ENCODE results near the gene TPPP.
"Not testable (repeated sequence)": the region's sequence is repeated elsewhere in the genome, so short reads cannot be mapped to it uniquely, and the experiment has no call there.

TPPP gene

DNA sequence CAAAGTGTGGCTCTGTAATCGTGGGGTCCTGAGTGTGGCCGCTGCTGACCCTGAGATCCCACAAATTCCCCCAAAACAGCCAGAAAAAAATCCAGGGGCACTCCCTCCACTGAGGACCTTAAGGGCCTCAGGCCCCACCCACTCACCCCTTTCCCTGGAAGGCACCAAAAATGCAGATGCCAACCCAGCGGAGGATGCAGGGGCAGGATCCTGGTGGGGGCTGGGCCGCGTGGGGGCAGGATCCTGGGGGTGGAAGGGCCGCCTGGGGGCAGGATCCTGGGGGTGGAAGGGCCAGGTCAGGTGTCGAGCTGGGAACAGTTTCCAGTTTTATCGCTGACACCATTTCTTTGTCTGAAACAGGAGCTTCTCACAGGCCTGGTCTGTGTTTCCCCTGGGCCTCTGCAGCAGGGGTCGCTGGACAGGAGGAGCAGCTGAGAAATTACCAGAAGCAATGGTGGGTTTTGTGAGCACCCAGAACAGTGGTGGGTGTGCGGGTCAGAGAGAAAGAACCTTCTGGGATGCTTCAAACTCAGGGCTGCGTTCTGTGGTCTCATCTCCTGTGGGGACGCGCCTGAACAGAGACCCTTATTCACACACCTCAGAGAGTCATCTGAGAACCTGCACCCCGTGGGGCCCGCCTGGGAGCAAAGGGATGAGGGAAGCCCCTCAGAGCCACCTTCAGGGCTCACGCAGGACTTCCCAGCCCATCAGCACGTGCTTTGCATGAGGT lies 13.8 kb downstream of the TPPP start:
- DNase-seq (ENCODE audit: extremely low read depth in 1 of 2, low read depth in 1 of 2), result not testable (repeated sequence)

- DNase-seq (ENCODE audit: extremely low read depth in 1 of 2, low read depth in 1 of 2), result not testable (repeated sequence)
Observed at GRCh38 chr5:678521-678920, 14.6 kb downstream of the TPPP start.

GRCh38 chr5:677131-678101 lies 15.7 kb downstream of the TPPP start:
- DNase-seq (ENCODE audit: extremely low read depth in 1 of 2, low read depth in 1 of 2), result no peak

GRCh38 chr5:676699-677076 lies 16.5 kb downstream of the TPPP start:
- no peak for DNase-seq (ENCODE audit: extremely low read depth in 1 of 2, low read depth in 1 of 2)

GRCh38 chr5:675871-676698 lies 17.1 kb downstream of the TPPP start:
- no peak for DNase-seq (ENCODE audit: extremely low read depth in 1 of 2, low read depth in 1 of 2)

DNA sequence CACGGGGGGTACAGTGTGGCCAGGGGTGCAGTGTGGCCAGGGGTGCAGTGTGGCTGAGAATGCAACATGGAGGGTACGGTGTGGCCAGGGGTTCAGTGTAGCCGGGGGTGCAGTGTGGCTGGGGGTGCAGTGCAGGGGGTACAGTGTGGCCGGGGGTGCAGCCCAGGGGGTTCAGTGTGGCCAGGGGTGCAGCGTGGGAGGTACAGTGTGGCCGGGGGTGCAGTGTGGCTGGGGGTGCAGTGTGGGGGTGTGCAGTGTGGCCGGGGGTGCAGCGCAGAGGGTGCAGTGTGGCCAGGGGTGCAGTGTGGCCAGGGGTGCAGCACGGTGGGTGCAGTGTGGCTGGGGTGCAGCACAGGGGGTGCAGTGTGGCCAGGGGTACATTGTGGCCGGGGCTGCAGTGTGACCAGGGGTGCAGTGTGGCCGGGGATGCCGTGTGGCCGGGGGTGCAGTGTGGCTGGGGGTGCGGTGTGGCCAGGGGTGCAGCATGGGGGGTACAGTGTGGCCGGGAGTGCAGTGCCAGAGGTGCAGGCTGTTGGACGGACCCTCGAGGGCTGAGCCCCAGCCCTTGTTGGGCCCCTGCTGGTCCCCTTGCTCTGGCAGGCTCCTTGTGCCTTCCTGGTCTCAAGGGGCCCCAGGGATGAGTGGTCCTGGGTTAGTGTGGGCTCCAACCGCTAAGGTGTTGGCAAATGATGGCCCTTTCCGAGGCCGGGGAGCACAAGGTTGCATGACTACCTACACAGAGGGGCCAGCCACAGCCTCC lies 17.9 kb downstream of the TPPP start:
- no peak for DNase-seq (ENCODE audit: extremely low read depth in 1 of 2, low read depth in 1 of 2)

GRCh38 chr5:674630-675011 lies 18.5 kb downstream of the TPPP start:
- no peak for DNase-seq (ENCODE audit: extremely low read depth in 1 of 2, low read depth in 1 of 2)

GRCh38 chr5:673831-674629 lies 19.1 kb downstream of the TPPP start:
- no peak for DNase-seq (ENCODE audit: extremely low read depth in 1 of 2, low read depth in 1 of 2)

DNA sequence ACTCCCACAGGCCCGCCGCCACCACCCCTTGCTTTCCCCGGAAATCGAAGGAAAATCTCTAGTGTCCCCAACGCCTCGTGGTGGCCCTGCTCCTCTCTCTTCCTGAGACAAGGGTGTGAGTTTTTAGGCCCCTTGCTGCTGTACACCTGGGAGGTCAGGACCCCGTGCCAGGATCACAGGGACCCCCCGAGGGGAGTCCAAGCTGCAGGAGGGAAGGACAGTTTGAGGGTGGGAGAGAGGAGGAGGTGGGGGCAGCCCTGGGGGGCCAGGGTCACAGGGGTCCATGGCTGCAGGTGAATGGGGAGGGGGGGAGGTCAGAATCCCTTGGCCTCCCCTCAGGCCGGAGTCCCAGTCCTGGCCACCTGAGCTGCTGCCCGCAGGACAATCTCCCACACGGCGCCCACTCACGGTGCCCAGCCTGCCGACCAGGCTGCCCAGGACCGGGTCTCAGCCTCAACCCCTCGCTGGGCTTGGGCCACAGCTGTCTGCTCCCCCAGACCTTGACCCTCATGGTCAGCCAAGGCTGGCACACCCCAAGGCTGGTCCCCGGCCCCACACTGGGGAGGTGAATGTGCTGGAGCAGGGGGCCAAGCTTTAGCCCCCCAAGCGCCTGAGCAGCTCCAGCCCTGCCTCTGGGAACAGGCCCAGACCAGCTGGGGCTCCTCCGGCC lies 19.9 kb downstream of the TPPP start:
- no peak for DNase-seq (ENCODE audit: extremely low read depth in 1 of 2, low read depth in 1 of 2)

DNA sequence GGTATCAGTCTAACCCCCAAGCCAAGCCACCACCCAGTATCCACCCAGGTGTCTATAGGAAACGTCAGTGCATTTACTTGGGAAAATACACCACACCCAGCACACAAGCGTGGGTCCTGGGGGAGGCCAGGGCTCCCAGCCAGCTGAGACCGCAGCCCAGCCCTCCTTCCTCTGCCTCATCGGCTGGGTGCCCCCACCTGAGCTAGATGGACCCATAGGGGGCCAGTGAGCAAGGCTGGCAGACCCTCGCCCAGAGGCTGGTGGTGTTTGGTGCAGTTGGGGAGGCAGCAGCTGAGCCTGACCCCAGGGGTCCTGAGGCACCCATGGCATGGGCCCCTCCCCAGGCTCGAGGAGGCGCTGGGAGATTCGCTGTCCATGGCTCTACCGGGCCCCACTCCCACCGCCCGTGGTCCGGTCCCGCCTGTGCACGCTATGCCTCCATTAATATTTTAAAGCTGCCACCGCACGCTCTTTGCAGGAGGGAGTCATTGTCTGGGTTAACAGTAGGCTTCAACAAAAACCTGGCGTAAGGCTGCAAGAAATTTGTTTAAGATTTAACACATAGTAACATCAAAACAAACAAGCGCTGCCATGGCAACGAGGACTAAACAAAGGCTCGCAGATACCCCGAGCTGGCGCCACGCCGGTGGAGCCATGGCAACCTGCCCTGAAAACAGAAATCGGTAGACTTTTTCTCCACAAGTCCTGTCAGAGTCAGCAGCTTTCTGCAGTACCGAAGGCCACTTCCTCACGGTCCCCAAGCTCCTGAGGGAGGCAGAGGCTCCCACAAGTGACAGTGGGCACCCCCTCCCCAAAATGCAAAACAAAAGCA lies 20.6 kb downstream of the TPPP start:
- DNase-seq (ENCODE audit: extremely low read depth in 1 of 2, low read depth in 1 of 2), result peak; percentile 61 to 70

DNA sequence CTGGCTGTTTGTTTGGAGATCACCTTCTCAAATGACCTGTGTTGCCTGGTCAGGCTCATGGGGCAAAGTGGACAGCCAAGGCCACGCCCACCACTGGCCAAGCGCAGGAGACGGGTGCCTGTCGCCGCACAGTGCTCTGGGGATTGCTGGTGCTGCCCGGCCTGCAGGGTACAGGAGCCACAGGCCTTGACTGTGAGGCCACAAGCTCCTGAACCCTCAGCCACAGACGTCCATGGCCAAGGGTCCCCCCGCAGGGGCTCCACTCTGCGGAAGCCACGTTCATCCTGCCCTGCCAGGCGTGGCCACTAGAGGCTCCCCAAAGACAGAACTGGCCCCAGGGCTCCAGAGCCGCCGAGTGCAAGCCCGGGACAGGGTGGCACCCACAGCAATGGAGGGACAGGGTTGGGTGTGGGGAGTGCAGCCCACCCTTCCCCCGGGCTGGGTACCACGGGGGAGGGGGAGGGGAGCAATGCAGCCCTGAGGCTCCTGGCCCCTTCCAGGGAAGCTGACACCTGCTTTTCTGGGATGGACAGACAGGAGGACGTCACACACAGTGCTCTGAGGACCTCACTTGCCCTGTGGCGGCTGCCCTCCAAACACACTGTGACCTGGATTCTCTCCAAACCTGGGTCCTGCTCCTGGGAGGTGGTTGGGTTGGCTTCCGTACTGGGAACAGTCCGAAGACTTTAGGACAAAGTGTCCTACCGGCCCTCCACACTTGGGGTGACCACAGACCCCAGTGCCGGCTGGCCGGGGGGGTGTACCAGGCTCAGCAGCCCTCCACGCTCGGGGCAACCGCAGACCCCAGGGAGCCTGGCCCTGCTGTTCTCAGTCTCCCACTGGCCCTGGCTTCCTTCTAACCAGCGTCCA lies 21.5 kb downstream of the TPPP start:
- peak; percentile 34 to 49 for DNase-seq (ENCODE audit: extremely low read depth in 1 of 2, low read depth in 1 of 2)

DNA sequence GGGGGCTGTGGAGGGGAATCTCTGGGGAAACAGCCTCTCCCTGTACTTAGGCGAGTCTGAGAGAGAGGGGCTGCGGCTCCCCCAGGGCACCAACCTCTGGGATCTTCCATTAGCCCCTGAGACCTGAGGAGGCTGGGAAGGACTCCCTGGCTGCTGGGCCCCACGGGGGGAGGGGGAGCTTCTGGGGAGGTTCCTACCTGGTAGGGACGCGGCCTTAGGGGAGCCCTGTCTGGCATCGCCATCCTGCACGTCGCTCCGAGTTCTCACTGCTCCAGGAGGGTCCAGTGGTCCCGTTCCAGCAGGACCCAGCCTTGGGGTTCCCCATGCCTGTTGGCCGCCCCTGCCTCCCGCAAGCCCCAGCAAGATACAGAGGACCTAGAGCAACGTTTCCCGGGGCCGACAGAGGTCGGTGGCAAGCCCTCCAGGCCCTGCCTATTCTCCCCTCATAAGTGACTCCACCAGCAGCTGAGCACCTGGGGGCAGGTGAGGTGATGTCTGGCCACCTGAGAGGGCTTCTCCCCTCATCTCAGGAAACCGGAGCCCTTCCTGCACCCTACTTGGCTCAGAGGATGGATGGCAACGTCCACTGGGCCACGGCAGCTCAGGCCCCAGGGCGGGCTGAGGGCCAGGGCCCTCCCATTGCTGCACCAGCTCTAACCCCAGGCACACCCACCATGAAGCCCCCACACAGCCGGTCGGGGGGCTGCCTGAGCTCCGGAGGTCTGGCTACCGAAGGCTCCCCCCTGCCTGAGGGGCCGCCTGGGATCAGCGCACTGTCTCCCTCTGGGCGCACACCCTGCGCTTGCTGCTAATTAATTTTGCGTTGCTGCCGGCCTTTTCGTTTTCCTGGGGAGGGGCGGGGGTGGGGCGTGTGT lies 22.5 kb downstream of the TPPP start:
- no peak for DNase-seq (ENCODE audit: extremely low read depth in 1 of 2, low read depth in 1 of 2)

- no peak for DNase-seq (ENCODE audit: extremely low read depth in 1 of 2, low read depth in 1 of 2)
Observed at GRCh38 chr5:669842-670395, 23.2 kb downstream of the TPPP start.

DNA sequence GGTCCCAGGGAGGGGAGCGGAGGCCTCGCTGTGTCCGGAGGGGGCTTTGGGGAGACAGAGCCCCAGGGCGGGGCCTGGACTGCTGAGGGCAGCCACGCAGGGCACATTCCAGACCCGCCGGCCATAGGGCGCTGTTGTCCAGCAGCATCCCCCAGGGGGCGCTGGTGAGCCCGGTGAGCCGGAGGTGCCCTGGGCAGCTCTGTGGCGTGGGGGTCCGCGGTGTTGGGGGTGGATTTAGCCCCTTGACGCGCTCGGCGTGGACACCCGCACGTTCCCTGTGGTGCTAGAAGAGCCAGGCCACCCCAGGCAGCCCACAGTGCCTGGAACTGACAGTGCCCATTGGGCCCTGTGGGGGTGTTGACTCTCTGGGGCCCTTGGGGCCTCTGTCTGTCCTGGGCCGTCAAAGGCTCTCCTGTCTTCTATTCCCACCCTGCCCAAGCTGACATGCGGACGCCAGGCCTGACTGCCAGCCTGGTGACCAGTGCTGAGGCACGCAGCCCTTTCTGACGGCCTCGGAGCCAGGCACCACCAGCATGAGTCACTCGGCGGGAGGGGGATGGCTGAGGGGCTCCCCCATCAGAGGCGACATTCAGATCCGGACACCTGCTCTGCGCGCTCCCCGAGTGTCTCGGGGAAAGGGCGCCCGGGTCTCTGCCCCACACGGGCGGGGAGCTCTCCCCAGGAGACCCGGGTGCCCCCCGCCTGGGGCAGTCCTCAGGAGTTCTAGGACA lies 23.9 kb downstream of the TPPP start:
- DNase-seq (ENCODE audit: extremely low read depth in 1 of 2, low read depth in 1 of 2), result peak in 1 of 2 donors; percentile 39

GRCh38 chr5:668283-668995 lies 24.7 kb downstream of the TPPP start:
- DNase-seq (ENCODE audit: extremely low read depth in 1 of 2, low read depth in 1 of 2), result no peak

Measured in activated CD8-positive, alpha-beta memory T cell treated with anti-CD3 and anti-CD28 coated beads for 1 hour (primary cell).